GM10266 (cell line): Measurements from ENCODE around the gene EN2.
A peak's percentile ranks its signal among the peaks of the same experiment; 100 is the strongest.

Source experiments
- DNase-seq: peaks from one replicate; pipeline ENCODE4 v3.0.0; 2012; ENCODE audit errors: extremely low spot score
- CTCF ChIP-seq: IDR thresholded peaks from 2 replicates; pipeline ENCODE4 v1.5.1; 2012; ENCODE audit warnings: mild to moderate bottlenecking, low read depth; ENCODE audit not compliant: control insufficient read depth, insufficient read depth; ENCODE audit errors: missing control alignments

Gene EN2

DNA sequence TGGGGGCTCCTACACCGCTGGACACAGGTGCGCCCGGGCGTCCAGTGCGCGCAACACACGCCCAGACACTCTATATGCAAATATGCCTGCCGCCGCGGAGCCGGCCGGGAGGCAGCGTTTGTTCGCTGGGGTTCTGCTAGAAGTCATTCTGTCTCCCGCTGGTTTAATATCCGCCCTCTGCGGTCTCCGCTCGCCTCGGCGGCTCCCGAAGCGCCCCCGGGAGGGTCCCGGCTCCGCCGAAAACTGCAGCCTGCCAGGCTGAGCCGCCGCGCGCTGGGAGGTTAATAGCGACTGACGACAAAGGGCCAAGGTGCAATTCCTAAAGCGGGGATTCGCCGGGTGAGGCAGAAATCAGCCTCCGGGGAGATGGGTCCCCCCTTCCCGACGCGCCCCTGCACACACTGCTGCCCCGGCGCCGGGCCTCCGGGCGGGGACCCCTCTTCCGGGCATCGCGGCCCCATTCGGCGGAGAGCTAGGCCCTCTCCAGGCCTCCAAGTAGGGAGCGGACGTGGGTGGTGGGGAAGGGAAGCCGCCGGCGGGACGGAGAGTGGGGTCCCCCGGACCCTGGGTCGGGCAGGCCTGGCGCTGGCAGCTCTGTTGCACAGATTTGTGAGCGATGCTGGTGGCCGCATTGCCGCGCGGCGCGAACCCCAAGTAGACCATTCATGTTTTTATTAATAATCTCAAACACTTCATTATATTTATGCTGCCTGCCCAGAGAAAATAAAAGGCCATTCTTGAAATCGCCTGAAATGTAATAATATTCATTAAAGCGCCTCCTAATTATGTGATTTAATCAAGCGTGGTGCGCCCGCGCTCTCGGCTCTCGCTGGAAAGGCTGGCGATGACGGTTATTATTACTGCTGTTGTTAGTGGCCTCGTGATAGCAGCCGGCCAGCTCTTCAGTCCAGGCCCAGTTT, 9.1 kb downstream of the EN2 start:
- peak; percentile 63 for DNase-seq
- TF ChIP-seq CTCF, result no peak

DNA sequence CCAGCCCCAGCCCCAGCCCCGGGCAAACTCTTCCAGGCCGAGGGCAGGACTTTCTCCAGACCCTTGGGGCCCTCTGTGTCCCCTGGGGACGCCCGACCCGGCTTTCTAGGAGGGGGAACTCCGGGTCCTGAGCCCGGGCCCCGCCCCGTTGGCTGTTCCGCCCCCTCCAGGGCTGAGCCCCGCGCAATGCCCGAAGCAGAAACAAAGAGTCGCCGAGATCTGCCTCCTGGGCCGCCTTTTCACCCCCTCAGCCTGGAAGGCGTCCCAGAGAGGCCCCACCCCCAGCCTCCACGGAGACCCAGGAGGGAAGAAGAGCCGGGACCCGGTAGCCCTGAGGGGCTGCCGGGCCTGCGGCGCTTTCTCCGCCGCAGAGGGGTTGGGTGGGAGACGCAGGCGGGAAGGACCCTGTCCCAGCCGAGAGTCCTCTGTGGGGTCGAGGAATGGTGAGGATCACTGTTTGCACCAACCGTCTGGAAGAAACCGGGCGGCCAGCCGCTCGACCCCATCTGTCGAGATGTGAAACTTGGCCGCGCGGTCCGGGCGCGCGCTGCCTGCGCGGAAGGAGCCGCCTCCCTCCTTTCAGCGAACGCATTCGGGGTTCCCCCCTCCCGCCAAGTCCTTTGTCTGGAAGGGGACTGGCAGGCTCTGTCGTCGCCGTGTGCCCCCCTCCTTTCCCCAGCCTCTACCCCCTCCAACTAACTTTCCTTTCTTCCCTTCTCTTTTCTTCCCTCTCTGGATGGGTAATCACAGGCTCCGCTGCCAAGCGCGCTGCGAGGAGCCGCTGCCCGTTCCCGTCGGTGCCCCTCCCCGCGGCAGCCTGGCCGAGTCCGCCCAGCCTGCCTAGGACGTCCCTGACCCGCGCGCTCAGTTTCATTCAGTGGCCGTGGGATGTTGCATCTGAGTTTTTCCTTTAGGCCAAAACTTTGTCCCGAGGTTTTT, 10.2 kb downstream of the EN2 start:
- TF ChIP-seq CTCF, result no peak
- DNase-seq, result peak; percentile 65

GRCh38 chr7:155468785-155469148, 10.8 kb downstream of the EN2 start:
- no peak for DNase-seq

GRCh38 chr7:155469311-155470185, 11.6 kb downstream of the EN2 start:
- no peak for TF ChIP-seq CTCF

More at GRCh38 chr7:155468785-155469148, 10.8 kb downstream of the EN2 start:
- no peak for TF ChIP-seq CTCF

GRCh38 chr7:155470186-155470487, 12.2 kb downstream of the EN2 start:
- no peak for DNase-seq
- no peak for TF ChIP-seq CTCF

More at GRCh38 chr7:155469311-155470185, 11.6 kb downstream of the EN2 start:
- no peak for DNase-seq

DNA sequence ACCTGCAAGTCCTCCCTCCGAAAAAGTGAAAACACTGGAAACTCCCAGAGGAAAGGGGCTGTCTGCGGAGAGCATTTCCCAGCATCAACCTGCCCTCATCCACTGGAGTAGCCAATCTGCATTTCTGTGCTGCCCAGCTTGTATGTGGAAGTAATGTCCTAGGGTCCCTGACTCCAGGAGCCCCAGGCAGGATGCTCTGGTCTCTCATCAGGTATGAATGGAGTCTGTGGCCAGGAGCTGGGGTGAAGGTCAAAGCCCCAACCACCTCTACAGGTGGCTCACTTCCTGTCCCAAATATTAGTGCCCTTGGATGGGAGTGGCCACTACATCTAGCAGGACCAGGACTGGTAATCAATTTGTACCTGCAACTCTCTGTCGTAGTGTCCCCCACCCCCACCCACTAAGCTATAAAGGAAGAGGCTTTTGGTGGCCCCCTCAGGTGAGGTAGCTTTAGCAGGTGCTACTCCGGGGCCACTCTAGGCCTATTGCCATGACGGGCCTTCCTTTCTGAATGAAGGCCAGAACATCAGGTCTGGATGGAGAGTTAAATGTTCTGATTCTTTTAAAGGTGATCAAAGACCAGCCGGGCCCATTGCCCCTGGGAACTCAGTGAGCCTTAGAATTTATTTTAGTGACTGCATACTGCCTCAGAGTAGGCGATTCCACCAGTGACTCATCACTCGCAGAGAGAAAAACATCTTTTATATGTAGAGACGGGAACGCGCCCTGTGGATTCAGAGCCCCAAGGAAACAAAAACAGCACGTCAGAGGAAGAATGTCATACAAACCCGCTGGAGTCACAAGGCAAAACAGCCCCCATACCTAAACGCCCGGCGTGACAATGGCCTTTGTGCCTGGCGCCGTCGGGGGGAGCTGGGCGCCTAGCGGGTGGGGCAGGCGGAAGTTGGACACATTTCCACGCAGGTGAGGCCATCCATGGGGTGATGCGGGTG, 13.0 kb downstream of the EN2 start:
- DNase-seq, result no peak
- no peak for TF ChIP-seq CTCF
